GM12873 (cell line): ENCODE results near the gene ANKEF1.

ENCODE experiments used
- CTCF ChIP-seq: IDR thresholded peaks from 2 replicates; pipeline ENCODE4 v1.5.1; 2012; ENCODE audit warnings: low read depth, mild to moderate bottlenecking, moderate library complexity, low read length, control low read depth; ENCODE audit not compliant: insufficient read depth; ENCODE audit errors: missing control alignments

Gene ANKEF1

DNA sequence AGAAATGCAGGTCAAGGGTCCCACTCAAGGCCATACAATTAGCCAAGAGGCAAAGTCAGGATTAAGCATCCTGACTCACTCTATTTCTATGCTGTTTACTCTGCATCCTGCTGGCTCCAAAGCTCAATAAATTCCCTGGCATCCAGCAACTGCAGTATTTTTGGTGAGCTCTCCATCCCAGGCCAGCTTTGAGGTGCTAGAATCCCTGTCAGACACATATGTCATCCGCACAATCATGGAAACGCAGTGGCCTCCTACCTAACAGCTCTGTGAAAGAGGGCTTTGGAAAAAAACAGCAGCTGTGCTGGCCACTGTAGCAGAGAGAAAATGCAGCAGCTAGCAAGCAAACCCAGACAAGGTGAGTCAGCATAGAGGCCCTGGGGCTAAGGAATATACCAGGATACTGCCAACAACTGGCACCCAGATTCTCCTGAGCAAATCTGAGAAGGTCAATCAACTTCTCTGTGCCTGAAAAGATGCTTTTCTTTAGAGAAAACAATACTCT is 58.4 kb downstream of the ANKEF1 start:
- no peak for TF ChIP-seq CTCF

GRCh38 chr20:10094566-10095173 is 59.9 kb downstream of the ANKEF1 start:
- no peak for TF ChIP-seq CTCF

DNA sequence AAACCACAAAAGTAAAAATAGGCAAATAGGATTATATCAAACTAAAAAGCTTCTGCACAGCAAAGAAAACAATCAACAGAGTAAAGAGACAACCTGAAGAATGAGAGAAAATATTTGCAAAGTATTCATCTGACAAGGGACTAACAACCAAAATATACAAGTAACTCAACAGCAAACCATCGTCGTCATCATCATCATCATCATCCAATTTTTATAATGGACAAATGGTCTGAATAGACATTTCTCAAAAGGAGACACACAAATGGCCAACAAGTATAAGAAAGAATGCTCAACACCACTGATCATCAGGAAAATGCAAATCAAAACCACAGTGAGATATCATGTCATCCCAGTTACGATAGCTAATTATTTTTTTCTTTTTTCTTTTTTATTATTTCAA is 62.0 kb downstream of the ANKEF1 start:
- TF ChIP-seq CTCF = no peak

GRCh38 chr20:10105046-10105445 is 70.3 kb downstream of the ANKEF1 start:
- TF ChIP-seq CTCF = no peak
